Ishikawa (cell line): Measurements from ENCODE around the gene FAM83E.

Experiments used
- CREB1 ChIP-seq: IDR thresholded peaks from 2 replicates; pipeline ENCODE4 v1.6.1; 2012; ENCODE audit warnings: low read depth
- EGR1 ChIP-seq: IDR thresholded peaks from 2 replicates; pipeline ENCODE4 v1.6.1; 2012
- EP300 ChIP-seq: IDR thresholded peaks from 2 replicates; pipeline ENCODE4 v1.6.1; 2012; ENCODE audit warnings: borderline replicate concordance
- RAD21 ChIP-seq: IDR thresholded peaks from 2 replicates; pipeline ENCODE4 v1.6.1; 2012; ENCODE audit warnings: low read depth
- TAF1 ChIP-seq: IDR thresholded peaks from 2 replicates; pipeline ENCODE4 v1.6.1; 2012; ENCODE audit warnings: low read depth, mild to moderate bottlenecking
- TEAD4 ChIP-seq: IDR thresholded peaks from 2 replicates; pipeline ENCODE4 v1.6.1; 2012
- YY1 ChIP-seq: IDR thresholded peaks from 2 replicates; pipeline ENCODE4 v1.6.1; 2012; ENCODE audit warnings: low read depth
- TF ChIP-seq, protein P1 (sequence below): IDR thresholded peaks from 2 replicates; pipeline ENCODE4 v1.6.1; 2012
- TF ChIP-seq, protein P2 (sequence below): IDR thresholded peaks from 2 replicates; pipeline ENCODE4 v1.6.1; 2012; ENCODE audit warnings: low read depth, mild to moderate bottlenecking

DNA sequence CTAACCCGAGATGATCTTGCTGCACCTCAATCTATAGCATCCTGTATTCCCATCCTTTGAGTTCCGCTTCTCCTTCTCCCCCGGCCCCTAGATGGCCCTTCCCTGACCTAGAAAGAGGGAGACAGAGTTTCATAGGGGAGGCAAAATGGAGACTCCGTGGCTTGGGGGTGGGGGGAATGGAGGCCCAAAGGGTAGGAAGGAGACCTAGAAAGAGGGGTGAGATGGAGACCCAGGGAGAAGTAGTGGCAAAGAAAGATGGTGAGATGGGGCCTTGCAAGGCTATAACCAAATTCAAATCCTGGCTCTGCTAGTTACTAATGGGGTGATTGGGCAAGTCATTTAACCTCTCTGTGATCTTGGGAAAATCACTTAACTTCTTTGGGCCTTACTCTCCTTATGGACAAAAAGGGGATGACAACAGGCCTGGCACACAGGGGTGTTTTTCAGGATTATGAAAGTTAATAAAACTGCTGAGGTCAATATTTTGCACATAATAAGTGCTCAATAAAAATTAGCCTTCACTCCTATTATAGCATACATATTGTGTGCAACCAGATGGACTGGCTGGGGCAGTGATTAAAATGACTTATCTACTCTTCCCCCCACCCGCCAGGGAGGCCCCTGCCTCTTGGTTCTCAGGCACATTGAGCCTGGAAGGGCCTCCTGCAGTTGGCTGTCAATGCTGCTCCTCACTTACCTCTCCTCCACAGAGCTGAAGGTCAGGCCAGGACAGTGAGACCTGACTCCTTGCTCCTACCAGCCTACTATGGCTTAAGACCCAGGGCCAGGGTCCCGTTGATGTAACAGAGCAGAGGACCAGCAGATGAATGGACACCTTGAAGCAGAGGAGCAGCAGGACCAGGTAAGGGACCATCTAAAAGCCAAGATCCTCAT, 5.1 kb upstream of the FAM83E start:
- TF ChIP-seq, protein P1, sequence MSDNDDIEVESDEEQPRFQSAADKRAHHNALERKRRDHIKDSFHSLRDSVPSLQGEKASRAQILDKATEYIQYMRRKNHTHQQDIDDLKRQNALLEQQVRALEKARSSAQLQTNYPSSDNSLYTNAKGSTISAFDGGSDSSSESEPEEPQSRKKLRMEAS, result no peak
- TF ChIP-seq RAD21 (no peak), TEAD4 (no peak), EP300 (no peak), EGR1 (no peak), CREB1 (no peak), YY1 (no peak), TAF1 (no peak)
- TF ChIP-seq, protein P2, sequence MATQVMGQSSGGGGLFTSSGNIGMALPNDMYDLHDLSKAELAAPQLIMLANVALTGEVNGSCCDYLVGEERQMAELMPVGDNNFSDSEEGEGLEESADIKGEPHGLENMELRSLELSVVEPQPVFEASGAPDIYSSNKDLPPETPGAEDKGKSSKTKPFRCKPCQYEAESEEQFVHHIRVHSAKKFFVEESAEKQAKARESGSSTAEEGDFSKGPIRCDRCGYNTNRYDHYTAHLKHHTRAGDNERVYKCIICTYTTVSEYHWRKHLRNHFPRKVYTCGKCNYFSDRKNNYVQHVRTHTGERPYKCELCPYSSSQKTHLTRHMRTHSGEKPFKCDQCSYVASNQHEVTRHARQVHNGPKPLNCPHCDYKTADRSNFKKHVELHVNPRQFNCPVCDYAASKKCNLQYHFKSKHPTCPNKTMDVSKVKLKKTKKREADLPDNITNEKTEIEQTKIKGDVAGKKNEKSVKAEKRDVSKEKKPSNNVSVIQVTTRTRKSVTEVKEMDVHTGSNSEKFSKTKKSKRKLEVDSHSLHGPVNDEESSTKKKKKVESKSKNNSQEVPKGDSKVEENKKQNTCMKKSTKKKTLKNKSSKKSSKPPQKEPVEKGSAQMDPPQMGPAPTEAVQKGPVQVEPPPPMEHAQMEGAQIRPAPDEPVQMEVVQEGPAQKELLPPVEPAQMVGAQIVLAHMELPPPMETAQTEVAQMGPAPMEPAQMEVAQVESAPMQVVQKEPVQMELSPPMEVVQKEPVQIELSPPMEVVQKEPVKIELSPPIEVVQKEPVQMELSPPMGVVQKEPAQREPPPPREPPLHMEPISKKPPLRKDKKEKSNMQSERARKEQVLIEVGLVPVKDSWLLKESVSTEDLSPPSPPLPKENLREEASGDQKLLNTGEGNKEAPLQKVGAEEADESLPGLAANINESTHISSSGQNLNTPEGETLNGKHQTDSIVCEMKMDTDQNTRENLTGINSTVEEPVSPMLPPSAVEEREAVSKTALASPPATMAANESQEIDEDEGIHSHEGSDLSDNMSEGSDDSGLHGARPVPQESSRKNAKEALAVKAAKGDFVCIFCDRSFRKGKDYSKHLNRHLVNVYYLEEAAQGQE, result no peak
